ENCODE results near the gene C1orf21.

C1orf21 gene

GRCh38 chr1:184656221-184656620 lies 269.4 kb downstream of the C1orf21 start:
- DNase-seq (ENCODE audit: low read depth): no peak

GRCh38 chr1:184658055-184658454 lies 271.2 kb downstream of the C1orf21 start:
- no peak for DNase-seq (ENCODE audit: low read depth)

GRCh38 chr1:184660462-184661191 lies 273.8 kb downstream of the C1orf21 start:
- DNase-seq (ENCODE audit: low read depth): no peak

GRCh38 chr1:184661801-184662200 lies 275.0 kb downstream of the C1orf21 start:
- DNase-seq (ENCODE audit: low read depth): no peak

GRCh38 chr1:184664042-184664660 lies 277.3 kb downstream of the C1orf21 start:
- DNase-seq (ENCODE audit: low read depth): peak; percentile 44

- no peak for DNase-seq (ENCODE audit: low read depth)
Observed at GRCh38 chr1:184664661-184665060, 277.8 kb downstream of the C1orf21 start.

GRCh38 chr1:184665360-184665759 lies 278.5 kb downstream of the C1orf21 start:
- DNase-seq (ENCODE audit: low read depth): no peak

GRCh38 chr1:184669391-184669790 lies 282.6 kb downstream of the C1orf21 start:
- no peak for DNase-seq (ENCODE audit: low read depth)

- no peak for DNase-seq (ENCODE audit: low read depth)
Observed at GRCh38 chr1:184672013-184672726, 285.3 kb downstream of the C1orf21 start.

- DNase-seq (ENCODE audit: low read depth): no peak
Observed at GRCh38 chr1:184673305-184673704, 286.5 kb downstream of the C1orf21 start.

- DNase-seq (ENCODE audit: low read depth): no peak
Observed at GRCh38 chr1:184677344-184677743, 290.5 kb downstream of the C1orf21 start.
